ENCODE data around the gene HPCAL1. TPM values are rescaled to one million over a fixed set of nuclear protein-coding genes. Genes with fewer than 3 reads are reported as not detected.
A peak's percentile ranks its signal among the peaks of the same experiment; 100 is the strongest.

The HPCAL1 gene
- total and polyA plus RNA-seq, 11 donors, result 18.9 to 63.2 (median 40.5) TPM

- DNase-seq (no peak), ATAC-seq (peak in 1 of 4 donors; percentile 7)
- Histone ChIP-seq H3K9me3 (no peaks in the 10 kb centered on the region), H3K36me3 (no peaks in the 10 kb centered on the region), H3K4me3 (no peak overlapping the region), H3K4me1 (peaks cover 4 to 62% (median 45%) of the 10 kb centered on the region in 12 donors), H3K27me3 (no peaks in the 10 kb centered on the region), H3K27ac (peak overlapping the region in 1 of 12 donors; percentile 33)
- intact Hi-C loops (cut with DNase I), result loop anchor here in 2 of 10 donors (5.0 to 10.0 kb wide), 2 partner anchors 50 to 52 kb away; no protein-coding TSS in a partner anchor
- 73 to 90% (median 79%) methylated on average over 11 to 14 of the region's 14 CpGs for WGBS, 4 donors
- no peak for TF ChIP-seq POLR2A (IDR thresholded peaks at IDR 0.05)
- TF ChIP-seq, protein P1, sequence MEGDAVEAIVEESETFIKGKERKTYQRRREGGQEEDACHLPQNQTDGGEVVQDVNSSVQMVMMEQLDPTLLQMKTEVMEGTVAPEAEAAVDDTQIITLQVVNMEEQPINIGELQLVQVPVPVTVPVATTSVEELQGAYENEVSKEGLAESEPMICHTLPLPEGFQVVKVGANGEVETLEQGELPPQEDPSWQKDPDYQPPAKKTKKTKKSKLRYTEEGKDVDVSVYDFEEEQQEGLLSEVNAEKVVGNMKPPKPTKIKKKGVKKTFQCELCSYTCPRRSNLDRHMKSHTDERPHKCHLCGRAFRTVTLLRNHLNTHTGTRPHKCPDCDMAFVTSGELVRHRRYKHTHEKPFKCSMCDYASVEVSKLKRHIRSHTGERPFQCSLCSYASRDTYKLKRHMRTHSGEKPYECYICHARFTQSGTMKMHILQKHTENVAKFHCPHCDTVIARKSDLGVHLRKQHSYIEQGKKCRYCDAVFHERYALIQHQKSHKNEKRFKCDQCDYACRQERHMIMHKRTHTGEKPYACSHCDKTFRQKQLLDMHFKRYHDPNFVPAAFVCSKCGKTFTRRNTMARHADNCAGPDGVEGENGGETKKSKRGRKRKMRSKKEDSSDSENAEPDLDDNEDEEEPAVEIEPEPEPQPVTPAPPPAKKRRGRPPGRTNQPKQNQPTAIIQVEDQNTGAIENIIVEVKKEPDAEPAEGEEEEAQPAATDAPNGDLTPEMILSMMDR (IDR thresholded peaks at IDR 0.05), result no peak
These were observed 84.3 kb downstream of the HPCAL1 start for GRCh38 chr2:10387033-10387432.

DNA sequence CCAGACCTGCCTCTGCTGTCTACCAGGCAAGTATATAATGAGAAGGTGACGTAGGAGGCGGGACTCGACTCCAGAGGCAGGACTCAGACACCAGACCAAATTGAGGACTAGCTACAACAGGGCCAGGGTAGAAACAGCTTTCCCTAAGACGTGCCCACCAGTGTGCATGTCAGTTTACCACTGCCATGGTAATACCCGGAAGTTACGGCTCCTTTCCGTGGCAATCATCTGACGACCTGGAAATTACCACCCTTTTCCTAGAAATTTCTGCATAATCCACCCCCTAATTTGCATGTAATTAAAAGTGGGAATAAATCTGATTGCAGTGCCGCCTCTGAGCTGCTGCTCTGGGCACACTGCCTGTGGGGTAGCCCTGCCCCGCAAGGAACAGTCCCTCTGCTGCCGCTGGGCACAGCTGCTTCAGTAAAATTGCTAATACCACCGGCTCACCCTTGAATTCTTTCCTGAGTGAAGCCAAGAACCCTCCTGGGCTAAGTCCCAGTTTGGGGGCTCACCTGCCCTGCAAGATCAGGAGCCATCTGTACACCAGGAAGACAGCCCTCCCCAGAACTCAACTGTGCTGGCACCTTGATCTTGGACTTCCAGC is 86.4 kb downstream of the HPCAL1 start:
- 92 to 97% (median 95%) methylated on average over 12 of the region's 12 CpGs for WGBS, 4 donors
- Histone ChIP-seq H3K36me3 (no peaks in the 10 kb centered on the region), H3K27ac (no peak overlapping the region), H3K27me3 (no peaks in the 10 kb centered on the region), H3K9me3 (no peaks in the 10 kb centered on the region), H3K4me1 (peaks cover 4 to 58% (median 36%) of the 10 kb centered on the region in 12 donors), H3K4me3 (no peak overlapping the region)
- DNase-seq (no peak), ATAC-seq (no peak)
- TF ChIP-seq POLR2A (IDR thresholded peaks at IDR 0.05), result no peak
- TF ChIP-seq, protein P1 (IDR thresholded peaks at IDR 0.05), result no peak
- intact Hi-C loops (cut with DNase I), result loop anchor here in 2 of 10 donors (5.0 to 10.0 kb wide), 2 partner anchors 52 to 54 kb away; no protein-coding TSS in a partner anchor

- no peak for DNase-seq
These were observed 86.9 kb downstream of the HPCAL1 start for GRCh38 chr2:10389573-10389972.

GRCh38 chr2:10390369-10390801 is 87.7 kb downstream of the HPCAL1 start:
- Histone ChIP-seq H3K4me3 (no peak overlapping the region), H3K27me3 (no peaks in the 10 kb centered on the region), H3K9me3 (no peaks in the 10 kb centered on the region), H3K4me1 (peaks cover 4 to 53% (median 32%) of the 10 kb centered on the region in 12 donors), H3K27ac (no peak overlapping the region), H3K36me3 (no peaks in the 10 kb centered on the region)
- ATAC-seq (no peak), DNase-seq (no peak)
- intact Hi-C loops (cut with DNase I), result no loop called here
- TF ChIP-seq, protein P1 (IDR thresholded peaks at IDR 0.05), result no peak
- no peak for TF ChIP-seq POLR2A (IDR thresholded peaks at IDR 0.05)
- WGBS, 4 donors, result 76 to 82% (median 79%) methylated on average over 6 of the region's 6 CpGs

More at GRCh38 chr2:10389573-10389972, 86.9 kb downstream of the HPCAL1 start:
- Histone ChIP-seq H3K27ac (no peak overlapping the region), H3K36me3 (no peaks in the 10 kb centered on the region), H3K27me3 (no peaks in the 10 kb centered on the region), H3K9me3 (no peaks in the 10 kb centered on the region), H3K4me3 (no peak overlapping the region), H3K4me1 (peaks cover 4 to 53% (median 32%) of the 10 kb centered on the region in 12 donors)
- WGBS, 4 donors, result 67 to 79% (median 69%) methylated on average over 5 of the region's 5 CpGs
- no peak for TF ChIP-seq POLR2A (IDR thresholded peaks at IDR 0.05)
- TF ChIP-seq, protein P1 (IDR thresholded peaks at IDR 0.05), result no peak
- intact Hi-C loops (cut with DNase I), result loop anchor here in 2 of 10 donors (5.0 to 10.0 kb wide), 2 partner anchors 52 to 55 kb away; no protein-coding TSS in a partner anchor
- peak in 2 of 4 donors; percentile 5 to 14 for ATAC-seq
